Activated gamma-delta T cell treated with Interleukin-2 at 50 U/mL for 16 hours (primary cell): ENCODE results near the gene PDCD1.

Experiments
- DNase-seq: peaks from one replicate; pipeline ENCODE4 v3.0.0-alpha.2; 2020

The PDCD1 gene

DNA sequence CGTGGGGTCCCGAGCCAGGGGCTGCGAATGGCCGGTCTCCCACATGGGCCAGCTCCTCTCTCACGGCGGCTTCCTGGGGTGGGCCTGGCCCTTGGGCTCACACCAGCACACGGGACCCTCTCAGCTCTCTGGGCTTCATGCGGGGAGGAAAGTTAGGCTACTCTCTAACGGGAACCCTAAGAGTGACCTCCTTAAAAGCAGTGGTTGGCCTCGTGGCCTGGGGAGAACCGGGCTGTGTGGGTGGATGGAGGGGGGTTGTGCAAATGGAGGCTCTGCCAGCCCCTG lies 36.7 kb upstream of the PDCD1 start:
- DNase-seq, result no peak

DNA sequence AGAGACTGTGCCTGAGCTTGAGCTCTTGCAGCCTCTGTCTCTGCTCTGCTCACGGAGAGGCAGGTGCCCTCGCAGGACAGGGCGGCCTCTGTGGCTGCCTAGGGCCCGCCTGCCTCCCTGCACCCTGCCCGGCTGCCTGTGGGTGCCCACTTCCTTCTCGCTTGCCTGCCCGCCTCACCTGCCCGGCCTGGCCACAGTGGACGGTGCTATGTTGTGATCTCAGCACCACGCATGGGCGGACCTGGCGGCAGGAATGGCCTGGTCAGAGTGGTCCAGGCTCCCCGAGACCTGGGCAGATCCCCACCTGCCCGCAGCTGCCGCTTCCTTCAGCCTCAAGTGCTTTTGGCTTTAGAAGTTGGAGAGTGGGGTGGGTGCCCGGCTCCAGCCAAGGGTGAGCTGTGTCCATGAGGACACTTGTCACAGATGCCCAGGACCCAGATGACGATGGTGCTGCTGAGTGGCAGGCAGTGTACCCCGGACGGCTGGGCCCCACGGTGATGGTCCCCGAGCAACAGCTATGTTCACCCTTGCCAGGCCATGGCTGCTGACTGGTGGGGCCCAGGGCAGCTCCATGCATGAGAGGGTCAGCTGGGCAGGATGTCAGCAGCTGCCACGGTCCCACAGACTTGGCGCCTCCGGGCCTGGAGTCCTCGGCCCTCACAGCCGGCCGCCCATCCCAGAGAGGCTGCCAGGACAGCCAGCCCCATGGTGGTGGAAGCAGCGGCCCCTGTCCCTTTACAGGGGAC lies 36.2 kb upstream of the PDCD1 start:
- DNase-seq, result no peak

DNA sequence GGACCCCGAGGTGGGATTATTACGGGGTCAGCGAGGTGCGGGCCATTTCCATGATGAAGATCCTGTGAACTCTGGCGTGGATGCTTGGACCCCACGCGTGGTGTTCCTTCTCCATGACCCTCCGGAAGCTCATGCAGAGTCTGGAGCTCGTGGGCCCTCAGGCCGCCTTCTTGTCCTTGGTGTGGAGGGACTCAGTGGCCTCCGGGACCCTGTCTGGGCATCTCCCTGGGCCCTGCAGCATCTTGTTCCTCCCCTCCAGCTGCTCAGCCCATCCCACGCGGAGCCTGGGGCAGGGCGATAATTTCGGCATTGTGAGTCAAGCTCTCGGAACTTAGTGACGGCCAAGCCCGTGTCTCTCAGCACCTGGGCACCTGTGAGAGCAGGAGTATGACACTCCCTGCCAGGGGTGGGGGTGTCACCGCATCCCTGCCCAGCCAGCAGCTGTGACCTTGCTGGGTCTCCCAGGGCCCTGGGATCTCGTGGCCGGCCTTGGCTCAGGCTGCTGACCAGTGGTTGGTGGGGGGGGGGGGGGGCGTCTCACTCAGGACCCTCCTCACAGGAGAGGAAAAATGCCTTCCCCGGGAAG lies 35.5 kb upstream of the PDCD1 start:
- no peak for DNase-seq

DNA sequence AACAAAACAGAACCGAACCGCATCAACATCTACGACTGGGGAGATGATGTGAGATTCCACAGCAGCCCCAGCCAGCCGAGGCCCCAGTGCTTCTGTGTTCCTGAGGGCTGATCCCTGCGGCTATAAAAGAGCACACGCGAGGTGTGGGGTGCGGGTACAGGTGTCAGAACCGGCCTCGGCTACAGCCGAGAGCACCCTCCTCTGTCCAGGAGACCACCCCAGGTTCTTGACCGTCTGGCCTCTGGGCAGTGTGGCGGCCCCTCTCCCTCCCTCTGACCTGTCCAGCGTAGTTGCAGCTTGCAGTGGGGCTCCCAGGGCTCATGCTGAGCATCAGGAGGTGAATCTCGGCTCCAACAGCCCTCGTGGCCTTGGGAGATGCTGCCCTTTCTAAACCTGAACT lies 34.6 kb upstream of the PDCD1 start:
- no peak for DNase-seq

DNA sequence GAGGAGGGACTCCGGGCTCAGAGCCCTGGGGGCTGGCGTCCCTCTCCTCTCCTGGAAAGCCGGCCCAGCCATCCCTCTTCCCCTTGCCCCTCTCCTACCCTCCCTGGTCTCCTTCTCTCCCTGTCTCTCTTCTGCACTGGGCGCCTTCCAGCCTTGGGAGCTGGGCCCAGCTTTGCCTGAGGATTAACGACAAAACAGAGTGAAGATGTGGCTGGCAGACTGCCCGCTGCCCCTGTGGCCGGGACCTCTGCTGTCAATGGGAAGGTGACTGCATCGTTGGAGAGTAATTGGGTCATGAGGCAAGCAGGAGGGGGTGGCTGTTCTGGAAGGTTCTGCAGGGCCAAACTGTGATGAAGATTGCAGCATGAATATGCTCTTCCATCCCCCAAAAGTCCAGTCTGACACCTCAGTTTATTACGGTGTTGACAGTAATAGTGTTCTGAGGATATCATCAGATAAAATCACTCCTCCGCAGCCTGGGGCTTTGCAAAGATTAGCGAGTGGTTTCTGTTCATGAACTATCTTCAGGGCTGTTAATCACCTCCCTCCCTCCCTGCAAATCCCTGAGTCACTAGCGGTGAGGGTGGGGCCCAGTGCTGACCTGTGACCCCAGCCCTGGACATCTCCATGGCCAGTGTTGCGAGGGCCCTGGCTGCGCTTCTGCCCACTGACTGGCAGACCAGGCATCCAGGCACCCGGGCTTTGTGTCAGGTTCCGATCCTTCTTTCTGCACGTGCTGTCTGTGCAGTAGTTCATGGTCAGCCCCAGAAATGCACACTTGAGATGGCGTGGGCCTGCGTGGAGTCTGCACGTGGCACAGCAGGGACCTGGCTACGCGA lies 33.8 kb upstream of the PDCD1 start:
- DNase-seq, result no peak

DNA sequence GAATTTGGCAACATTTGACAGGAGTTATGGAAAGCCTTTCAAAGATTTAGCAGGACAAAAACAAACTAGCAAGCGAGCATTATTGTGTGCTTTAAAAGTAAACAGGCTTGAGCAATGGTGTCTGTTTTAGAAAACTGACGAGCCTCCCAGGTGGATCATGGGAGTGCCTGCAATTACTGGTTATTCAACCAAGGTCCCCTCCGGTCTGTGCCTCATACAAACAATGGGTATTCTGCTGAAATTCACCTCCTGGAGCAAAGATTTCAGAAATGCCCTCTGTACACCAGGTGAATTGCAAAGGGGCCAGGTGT lies 33.2 kb upstream of the PDCD1 start:
- DNase-seq, result no peak

DNA sequence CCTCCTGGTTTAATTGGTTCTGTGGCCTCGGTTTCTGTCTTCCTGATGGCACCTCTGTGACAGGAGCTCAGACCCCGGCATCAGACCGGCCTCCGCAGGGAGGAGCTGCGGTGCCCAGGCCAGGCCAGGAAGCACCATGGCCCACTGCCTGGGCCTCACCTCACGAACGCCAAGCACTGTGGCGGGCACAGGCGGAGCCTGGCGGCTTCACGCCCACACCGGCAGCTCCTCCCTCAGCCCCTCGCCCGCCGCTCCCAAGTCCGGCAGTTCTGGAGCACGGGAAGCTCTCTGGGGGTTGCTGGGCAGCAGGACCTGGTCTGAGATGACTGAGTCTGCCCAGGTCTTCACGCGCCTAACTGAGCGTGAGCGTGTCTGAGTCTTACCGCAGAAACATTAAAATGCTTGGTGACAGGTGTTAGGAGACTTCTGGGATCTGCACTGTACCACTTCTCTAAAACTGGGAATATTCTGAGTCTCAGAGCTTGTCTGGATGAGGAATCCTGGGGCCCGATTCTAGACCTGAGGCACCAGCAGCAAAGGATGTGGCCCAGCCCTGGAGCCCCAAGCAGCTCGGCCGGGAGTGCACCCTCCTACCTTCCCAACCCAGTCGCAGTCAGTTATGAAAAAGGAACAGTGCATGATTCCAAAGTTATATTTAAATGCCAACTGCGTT lies 32.8 kb upstream of the PDCD1 start:
- DNase-seq, result no peak

DNA sequence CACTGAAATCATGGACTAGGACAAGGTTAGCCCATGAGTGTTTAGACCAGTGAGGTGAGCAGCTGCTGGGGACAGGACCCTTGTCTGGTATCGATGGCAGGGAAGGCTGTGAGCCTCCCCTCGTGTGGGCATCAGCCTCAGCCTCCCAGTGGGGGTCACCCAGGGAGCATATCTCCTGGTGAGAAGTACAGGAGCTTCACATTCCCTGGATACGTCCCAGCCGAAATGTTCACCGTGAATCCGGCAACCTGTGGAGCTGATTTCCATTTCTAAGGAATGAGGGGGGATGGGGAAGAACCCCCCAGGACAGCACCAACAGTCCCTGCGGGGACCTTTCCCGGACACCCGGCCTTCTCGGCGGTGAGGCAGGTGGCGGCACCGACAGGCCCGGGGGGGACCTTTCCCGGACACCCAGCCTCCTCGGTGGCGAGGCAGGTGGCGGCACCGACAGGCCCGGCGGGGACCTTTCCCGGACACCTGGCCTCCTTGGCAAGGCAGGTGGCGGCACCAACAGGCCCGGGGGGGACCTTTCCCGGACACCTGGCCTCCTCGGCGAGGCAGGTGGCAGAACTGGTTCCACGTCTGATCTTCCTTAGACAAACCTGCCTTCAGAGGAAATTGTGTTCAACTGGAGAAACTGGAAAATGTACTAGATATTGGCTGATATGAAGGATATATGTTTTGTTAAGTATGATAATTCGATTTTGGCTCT lies 32.0 kb upstream of the PDCD1 start:
- DNase-seq, result no peak

DNA sequence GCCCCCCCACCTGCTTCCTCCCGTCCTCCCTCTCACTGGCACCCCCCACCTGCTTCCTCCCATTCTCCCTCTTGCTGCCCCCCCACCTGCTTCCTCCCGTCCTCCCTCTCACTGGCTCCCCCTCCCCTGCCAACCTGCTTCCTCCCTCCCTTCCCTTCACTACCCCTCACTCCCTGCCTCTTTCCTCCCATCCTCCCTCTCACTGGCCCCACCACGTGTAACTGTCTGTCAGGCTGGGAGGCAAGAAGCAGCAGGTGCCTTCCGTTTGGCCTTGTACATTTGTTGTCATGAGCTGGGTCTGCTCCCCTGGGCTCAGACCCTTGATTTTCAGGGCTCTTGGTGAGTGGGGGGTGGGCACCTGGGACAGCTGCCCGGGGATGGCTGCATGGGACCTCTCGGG lies 29.9 kb upstream of the PDCD1 start:
- no peak for DNase-seq

DNA sequence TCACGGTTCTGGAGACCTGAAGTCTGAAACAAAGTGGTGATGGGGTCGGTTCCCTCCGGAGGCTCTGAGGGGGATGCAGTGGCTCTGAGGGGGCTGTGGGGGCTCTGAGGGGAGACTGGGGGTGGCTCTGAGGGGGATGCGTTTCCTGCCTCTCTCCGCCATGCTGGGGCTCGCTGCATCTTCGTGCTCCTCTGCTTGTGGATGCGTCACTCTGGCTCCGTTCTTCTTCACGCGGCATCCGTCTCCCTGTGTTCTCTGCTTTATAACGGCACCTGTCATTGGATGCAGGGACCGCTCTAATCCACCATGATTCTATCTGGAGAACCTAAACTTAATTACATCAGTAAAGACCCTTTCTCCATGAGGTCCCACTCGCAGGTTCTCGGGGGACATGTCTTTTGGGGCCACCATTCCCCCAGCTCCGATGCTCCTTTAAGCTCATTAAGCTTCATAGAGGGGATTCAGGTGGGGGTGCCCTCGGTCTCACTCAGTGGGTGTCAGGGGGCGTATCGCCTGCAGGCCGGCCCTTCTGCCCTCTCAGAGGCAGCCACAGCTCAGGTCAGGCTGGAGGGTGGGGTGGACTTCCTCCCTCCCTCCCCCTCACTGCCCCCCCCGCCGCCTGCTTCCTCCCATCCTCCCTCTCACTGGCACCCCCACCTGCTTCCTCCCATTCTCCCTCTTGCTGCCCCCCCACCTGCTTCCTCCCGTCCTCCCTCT lies 29.3 kb upstream of the PDCD1 start:
- no peak for DNase-seq

DNA sequence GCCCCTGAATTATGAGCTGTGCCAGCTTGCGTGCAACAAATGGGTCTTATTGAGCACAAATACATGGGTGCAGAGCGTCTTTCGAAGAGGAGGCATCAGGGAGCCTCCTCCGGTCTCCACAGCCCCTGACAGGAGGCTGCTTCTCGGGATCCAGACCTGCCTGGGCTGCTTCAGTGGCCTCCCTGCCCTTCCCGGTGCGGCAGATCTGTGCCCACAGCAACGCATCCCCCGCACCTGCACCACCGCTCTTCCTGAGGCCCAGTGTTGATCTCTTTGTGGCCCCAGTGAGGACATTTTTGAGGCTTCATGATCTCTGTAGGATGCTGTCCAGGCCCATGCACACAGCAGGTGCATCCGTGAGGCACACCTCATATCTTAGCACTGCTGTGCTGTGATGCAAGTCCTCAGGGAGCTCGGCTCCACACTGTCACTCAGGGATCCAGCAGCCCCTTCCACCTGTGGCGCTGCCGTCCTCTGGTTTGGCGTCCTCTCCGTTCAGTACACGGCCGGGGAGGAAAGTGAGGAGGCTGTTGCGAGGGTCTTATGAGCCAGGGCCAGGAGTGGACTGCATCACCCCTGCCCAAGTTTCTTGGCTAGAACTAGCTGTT lies 28.2 kb upstream of the PDCD1 start:
- no peak for DNase-seq

DNA sequence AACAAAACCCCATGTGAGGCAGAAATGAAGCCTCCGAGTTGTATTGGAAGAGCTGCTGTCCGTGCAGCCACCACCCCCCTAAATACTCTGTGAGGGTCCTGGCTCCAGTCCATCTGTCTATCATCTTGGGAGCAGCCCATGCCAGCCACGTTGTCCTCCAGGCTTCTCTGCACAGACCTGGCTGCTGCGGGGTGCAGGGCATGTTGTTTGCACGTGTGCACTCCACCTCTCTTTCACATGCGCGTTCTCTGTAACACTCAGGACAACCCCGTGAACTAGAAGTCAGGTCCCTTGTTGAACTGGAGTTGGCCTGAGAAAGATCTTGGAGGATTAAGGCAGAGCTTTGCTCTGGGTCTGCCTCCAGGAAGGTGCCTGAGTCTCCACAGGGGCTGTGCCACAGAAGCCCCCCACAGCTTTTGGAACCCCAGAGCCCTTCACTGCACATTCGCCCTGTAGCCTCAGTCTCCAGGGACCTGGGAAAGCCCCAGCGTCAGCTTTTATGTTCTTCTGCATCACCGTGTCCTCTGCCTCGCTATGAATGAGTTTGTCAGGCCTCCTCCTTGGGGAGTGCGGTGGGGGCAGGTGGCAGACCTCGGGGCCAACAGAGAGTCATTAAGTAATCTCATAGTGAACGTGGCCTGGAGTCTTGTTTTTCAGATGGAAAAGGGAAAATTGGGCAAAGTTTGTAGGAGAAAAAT lies 27.4 kb upstream of the PDCD1 start:
- DNase-seq, result no peak

DNA sequence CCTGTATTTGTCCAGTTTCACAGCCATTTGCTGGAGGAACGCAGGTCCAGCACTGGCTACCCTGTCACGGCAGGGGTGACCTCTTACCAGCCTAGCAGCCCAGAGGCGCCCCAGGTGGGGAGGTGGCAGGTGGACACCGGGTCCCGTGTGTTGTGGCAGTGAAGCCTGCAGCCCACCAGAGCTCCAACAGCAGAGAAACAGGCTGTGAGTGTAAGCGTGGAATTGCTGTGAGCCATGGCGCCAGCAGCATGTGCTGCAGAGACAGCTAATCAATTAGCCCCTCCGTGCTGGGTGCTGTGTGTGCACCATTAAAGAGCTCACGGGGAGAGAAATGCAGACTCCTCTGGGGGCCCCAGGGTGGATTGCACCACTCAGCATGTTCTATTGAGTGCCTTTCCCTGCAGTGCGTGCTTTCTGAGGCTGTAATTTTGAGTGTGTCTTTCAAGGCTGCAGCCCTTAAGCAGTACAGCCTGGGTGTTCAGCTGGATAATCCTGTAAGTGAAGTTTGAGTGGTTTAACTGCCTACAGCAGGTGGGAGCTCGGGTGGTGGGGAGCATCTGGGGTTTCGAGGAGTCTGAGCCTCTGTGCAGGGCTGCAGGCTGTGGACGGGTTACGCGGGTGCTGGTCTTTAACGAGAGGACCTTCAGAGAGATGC lies 26.7 kb upstream of the PDCD1 start:
- no peak for DNase-seq

DNA sequence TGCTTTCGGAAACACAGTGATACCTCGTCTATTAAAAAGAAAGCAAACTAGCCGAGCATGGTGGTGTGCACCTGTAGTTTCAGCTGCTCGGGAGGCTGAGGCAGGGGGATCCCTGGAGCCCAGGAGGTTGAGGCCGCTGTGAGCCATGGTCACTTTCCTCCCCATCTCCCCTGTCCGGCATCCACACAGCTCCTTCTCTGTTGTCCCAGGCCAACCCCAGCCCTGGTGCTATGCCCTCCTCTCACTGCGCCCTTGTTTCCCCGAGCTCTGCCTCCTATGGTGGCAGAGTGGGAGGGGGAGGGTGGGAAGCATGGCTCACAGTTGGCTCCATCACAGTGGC lies 26.2 kb upstream of the PDCD1 start:
- DNase-seq, result no peak

DNA sequence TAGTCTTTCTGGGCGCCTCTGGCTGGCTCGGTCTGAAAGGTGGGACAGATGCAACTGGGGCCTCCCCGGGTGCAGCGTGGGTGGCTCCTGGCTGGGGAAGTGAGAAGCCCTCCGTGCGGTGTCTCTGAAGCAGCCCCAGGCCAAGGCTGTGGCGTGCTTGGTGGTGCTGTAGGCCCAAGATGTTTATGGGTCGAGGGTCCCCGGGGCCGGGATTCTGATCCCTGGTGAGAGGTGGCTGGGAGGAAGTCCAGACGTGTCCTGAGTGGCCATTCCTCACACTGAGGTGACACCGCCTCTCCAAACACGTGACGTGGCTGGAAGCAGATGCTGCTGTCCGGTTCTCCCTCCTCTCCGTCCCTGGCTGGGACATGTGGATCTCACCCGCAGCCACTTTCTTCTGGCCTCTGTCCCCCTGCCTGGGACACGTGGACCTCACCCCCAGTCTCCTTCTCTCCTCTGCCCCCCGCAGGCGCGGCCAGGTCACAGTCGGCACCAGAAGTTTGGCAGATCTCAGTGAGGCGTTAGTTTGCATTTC lies 23.5 kb upstream of the PDCD1 start:
- DNase-seq, result no peak

DNA sequence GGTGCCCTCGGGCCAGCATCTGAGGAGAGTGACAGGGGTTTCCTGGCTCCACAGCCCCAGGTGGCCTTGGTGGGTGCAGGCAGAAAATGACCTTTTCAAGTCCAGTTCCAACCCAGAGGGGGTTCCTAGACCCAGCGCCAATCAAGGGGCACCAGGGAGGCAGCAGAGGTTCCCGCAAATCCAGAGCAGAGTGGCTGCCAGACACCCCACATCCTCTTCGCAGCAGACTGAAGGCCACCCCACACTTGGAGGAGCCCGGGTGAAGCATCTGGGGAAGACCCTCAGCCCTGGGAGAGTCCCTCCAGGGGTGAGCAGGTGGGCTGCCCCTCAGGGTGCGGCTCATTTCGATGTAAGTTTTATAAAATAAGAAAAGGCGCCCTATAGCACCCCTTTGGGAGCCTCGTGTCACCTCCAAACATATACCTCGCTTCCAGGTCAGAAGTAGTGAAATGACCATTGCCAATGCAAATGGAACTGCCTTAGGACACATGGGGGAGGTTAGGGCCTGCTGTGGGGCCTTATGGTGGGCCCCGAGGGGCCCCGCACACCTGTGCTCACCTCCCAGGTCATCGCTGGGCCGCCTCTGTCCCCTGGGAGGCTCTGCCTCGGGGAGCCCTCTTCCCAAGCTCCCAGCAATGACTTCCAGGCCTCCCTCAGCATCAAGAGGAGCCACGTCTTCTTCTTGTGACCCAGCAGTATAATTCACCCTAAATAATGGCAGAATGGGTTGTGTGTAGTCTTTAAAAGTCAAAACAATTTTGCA lies 21.8 kb upstream of the PDCD1 start:
- no peak for DNase-seq

DNA sequence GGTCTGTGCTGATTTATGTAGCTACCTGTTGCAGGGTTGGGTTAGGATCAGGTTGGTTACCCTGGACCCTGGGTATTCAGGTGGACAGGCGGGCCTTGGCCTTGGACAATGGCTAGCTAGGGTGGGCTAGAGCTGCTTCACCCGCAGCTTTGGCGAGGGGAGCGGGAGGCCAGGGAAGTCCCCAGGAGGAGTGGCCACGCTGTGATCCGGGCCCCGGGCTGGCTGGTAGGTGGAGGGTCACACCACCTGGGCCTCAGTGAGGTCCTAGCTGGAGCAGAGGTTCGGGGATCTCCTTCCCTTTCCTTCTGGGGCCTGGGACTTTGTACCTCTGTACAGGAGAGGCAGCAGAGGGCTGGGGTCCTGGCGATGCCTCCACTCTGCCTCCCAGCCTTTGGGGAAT lies 20.6 kb upstream of the PDCD1 start:
- no peak for DNase-seq

DNA sequence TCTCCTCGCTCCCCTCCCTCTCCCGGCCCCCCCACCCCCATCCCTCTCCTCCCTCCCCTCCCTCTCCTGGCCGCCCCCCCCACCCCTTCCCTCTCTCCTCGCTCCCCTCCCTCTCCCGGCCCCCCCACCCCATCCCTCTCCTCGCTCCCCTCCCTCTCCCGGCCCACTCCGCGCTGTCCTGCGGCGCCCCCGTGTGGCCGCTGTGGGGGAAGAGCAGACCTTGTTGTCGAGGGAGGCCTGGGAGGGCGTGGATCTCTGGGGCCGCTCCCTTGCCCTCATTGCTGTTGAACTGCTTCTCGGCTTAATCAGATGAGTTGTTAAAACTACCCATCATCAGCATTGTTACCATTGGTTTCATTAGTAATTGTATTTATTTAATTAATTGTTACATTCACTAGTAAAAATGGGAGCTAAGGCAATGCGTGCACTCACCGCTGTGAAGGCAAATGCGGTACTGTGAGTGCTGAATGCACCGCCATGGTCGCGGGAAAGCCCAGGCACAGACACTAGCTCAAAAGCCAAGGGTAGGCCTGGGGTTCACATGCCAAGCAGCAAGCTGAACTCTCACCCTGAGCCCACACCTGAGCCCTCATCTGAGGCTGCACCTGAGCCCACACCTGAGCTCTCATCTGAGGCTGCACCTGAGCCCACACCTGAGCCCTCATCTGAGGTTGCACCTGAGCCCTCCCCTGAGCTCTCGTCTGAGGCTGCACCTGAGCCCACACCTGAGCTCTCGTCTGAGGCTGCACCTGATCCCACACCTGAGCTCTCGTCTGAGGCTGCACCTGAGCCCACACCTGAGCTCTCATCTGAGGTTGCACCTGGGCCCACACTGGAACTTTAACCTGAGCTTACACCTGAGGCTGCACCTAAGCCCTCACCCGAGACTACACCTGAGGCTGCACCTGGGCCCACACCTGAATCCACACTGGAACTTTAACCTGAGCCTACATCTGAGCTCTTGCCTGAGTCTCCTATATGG lies 19.6 kb upstream of the PDCD1 start:
- DNase-seq, result peak; percentile 74

DNA sequence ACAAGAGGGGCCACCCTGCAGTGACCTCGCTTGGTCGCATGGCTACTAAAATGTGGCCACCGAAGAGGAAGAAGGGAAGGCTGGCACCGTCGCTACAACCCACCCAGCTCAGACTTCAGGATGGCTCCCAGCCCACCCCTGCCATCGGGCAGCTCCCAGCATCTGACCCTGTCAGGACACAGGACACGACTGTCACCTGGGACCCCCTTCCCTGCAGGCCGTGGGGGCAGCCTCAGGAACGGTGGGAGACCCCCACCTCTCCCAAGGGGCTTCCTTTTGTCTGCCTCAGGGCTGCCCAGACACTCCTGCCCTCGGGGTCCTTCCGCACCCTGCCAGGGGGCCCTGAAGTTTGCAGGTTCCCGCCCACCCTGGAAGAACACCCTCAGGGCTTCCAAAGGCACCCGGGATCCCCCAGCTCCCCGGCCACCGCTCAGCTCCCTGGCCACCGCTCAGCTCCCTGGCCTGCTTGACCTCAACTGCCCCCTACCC lies 18.5 kb upstream of the PDCD1 start:
- no peak for DNase-seq
